ENCODE results near the gene AUP1.
"Not testable (repeated sequence)": the region's sequence is repeated elsewhere in the genome, so short reads cannot be mapped to it uniquely, and the experiment has no call there.

The AUP1 gene

DNA sequence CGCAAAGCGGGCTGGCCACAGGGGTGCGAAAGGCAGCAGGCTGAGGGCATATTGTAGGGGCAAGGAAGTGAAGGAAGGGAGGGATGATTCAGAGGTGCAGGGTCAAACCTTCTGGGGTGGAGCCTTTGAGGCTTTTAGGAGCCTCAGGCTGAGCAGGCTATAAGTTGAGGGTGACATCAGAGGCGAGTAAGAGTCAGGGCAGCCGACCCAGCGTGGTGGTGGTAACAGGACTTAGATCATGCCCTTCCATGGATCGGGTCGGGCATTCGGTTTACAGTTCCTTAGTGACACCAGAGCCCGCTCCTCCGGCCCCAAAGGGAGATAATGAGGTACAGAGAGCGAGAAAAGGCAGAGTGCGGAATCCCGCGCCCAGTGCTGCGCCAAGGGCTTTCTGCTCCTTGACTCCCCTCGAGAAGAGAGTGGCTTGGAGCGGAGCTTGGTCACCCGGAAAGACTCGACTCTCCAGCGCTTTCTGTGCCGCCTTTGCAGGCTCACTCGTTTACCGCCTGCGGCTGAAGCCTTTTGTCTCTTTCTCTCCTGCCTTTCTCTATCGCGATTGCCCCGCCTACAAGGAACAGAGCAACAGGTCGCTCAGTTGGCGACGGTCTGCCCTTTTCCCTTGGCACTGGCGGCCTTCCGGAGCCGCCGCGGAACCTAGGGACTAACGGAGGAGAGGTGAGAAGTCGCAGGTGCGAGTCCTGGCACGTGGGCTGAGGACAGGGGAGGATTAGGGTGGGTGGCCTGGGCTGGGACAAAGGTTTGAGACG, 30.8 kb downstream of the AUP1 start:
- DNase-seq (ENCODE audit: low spot score): peak; percentile 57

GRCh38 chr2:74497777-74498499, 31.6 kb downstream of the AUP1 start:
- DNase-seq (ENCODE audit: low spot score): no peak

DNA sequence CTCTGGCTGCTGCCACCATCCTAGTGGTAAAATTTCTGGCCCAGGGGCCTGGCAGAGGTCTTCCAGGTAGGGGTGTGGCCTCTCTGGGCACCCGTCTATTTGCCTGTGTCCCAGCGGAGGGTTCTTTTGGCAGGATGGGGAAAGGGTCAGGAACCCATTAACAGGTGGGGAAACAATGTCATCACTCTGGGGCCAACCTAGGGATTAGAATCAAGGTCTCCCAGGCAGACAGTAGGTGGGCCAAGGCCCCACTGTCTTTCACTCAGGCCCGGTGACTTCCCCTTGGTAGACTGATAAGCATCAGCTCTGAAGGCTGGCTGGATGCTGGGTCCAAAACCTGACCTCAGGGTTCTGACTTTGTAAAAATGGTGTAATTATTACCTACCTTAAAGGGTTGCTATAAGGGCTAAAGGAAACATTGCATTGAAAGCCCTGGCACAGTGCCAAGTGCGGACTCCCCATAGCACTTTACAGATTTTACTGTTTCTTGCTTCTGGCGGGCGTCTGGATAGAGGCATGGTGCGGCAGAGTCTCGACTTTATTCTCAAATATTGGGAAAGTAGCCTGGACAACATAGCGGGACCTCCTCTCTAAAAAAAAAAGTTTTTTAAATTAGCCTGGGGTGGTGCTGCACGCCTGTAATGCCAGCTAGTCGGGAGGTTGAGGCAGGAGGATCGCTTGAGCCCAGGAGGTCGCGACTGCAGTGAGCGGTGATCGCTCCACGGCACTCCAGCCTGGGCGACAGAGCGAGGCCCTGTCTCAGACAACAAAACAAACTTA, 32.3 kb downstream of the AUP1 start:
- DNase-seq (ENCODE audit: low spot score): no peak

GRCh38 chr2:74495440-74495839, 34.1 kb downstream of the AUP1 start:
- no peak for DNase-seq (ENCODE audit: low spot score)

DNA sequence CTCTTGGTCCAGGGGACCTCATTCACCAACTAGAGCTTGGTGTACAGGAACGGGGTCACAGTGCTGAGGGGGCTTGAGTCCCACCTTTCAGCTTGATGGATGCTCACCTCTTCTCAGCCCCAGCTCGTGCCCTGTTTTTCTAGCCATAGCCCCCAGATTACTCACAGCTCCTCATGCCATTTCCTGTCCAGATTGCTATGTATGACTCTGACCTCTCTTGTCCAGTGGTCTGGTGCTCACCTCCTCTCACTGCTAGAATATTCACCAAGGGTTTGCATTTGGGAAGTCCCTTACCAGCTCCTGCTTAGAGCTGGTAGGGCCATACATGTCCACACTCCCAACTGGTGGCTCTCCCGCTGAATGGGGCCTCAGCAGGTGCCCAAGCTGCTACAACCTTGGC, 36.0 kb downstream of the AUP1 start:
- DNase-seq (ENCODE audit: low spot score): peak; percentile 31

GRCh38 chr2:74491648-74492544, 37.6 kb downstream of the AUP1 start:
- no peak for DNase-seq (ENCODE audit: low spot score)

- no peak for DNase-seq (ENCODE audit: low spot score)
These were observed 39.6 kb downstream of the AUP1 start for GRCh38 chr2:74489906-74490305.

DNA sequence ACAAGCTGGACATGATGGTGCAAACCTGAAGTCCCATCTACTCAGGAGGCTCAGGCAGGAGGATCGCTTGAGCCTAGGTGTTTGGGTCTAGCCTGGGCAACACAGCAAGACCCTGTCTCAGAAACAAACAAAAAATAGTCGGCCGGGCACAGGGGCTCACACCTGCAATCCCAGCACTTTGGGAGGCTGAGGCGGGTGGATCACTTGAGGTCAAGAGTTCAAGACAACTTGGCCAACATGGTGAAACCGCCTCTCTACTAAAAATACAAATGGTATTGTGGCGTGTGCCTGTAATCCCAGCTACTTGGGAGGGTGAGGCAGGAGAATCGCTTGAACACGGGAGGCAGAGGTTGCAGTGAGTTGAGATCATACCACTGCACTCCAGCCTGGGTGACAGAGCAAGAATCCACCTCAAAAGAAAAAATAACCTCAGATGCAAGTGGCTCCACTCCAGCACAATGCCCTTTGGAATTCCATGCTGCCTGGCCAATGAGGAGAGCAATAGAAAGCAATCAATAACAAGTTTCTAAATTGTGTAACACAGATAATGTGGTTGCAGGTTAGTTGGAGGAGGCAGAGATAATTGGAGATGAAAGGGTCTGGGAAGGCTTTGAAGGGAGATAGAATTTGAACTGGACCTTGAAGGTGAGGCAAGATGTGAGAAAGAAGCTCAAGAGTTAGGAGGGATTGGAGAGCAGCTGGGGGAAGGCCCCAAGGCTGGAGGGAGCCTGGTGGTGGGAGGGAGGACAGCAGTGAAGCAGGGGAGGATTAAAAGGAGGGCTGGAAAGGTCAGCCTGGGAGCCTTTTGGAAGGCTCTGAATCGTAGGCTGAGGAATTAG, 40.6 kb downstream of the AUP1 start:
- no peak for DNase-seq (ENCODE audit: low spot score)

DNA sequence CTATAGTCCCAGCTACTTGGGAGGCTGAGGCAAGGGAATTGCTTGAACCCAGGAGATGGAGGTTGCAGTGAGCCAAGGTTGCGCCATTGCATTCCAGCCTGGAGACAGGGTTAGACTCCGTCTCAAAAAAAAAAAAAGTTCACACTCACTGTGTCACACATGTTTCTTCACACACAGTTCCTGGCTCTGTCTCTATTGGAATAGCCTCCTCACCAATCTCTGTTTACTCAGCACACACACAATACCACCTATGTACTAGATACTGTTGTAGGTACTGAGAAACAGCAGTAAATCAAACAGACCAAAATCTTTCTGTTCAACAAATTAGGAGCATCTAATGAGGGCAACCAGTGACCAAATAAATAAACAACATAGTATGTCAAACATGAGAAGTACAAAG, 43.4 kb downstream of the AUP1 start:
- DNase-seq (ENCODE audit: low spot score): no peak

- not testable (repeated sequence) for DNase-seq (ENCODE audit: low spot score)
These were observed 45.8 kb downstream of the AUP1 start for GRCh38 chr2:74483675-74484164.

- peak; percentile 95 for DNase-seq (ENCODE audit: low spot score)
These were observed 46.5 kb downstream of the AUP1 start, which contains the start of the genes CCDC142 and TTC31 for GRCh38 chr2:74482801-74483674. TSS of gene CCDC142 (minus strand) at chr2:74482998. CDS start at chr2:74482837, 161 bp downstream. TSS of gene TTC31 (plus strand) at chr2:74483081. CDS start at chr2:74483096, 15 bp downstream.

DNA sequence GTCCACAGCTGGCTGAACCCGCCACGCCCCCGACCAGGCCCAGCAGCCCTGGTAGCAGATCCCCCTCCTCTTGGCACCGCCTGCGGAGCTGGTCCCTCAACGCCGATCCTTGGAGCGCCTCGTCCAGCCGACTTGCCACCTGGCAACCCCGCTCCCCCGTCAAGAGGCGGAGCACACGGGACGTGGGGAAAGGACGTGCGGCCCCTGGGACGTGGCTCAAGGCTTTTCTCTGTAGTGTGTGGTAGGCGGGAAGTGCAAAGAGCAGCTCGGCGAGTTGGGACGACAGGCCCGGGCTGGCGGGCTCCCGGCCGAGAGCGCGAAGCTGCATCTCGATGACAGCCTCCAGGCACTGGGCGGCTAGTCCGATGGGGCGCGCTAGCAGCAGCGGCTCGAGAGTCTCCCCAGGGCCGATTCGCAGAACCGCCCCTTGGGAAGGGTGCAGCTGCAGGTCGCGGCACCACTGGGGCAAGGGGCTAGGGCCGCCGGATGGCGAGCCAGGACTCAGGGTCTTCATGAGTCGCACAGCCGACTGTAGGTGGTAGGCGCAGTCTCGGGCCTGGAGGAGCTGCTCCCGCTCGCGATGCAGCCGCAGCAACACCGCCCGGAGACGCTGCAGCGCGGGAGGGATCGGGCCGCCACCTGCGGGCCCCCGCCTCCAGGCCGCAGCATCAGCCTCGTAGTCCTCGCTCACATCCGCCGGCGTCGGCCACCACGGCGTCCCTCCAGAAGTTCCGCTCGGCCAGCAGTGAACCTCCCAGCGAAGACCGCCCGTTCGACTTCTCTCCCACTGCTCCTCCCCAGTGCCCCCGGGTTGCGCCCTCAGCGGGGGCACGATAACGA, 47.3 kb downstream of the AUP1 start:
- peak; percentile 38 for DNase-seq (ENCODE audit: low spot score)

DNA sequence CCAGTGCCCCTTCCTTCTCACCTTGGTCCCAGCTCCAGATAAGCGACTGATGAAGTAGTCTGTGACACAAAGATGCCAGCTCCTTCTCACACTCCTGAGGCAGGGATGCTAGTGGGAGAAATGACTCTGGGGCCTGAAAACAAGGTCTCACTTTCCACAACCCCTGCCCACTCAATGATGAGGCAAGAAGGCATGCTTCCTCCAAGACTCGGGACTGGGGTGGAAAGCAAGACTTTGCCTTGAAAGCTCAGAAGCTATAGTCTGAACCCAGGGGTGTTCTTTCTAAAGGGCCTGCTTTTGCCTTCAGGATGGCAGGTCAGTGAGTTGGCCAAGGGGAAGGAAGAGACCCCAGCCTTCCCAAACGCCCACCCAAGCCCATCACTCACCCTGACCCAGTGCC, 48.1 kb downstream of the AUP1 start:
- no peak for DNase-seq (ENCODE audit: low spot score)

Measured in kidney tubule cell (primary cell).